ENCODE data around the gene PRDM11.

GRCh38 chr11:45170484-45170883 is 24.0 kb downstream of the PRDM11 start:
- TF ChIP-seq CTCF (IDR thresholded peaks at IDR 0.05) (no peak), REST (IDR thresholded peaks at IDR 0.05; ENCODE audit: insufficient read depth in 1 of 2, low read depth in 2 of 2, low read length in 1 of 2) (no peak), TCF7L2 (IDR thresholded peaks at IDR 0.05; ENCODE audit: low read depth, low read length) (no peak)
